IMR-90 (cell line): ENCODE measurements around the gene CAMK2B. TPM values are rescaled to one million over a fixed set of nuclear protein-coding genes. Genes with fewer than 3 reads are reported as not detected.
A peak's percentile ranks its signal among the peaks of the same experiment; 100 is the strongest.

Experiments
- ATAC-seq: fragments of 200-7000 bp; cut with Tn5 transposase; 2 replicates; pipeline ENCODE4 v1.9.1; 2020; ENCODE audit warnings: low read depth, mild to moderate bottlenecking, moderate library complexity
- BruUV-seq: library from RNA; stranded (reverse); fragments of 400-500 nt; replicated peaks from 2 replicates; lab custom pipeline; 2021; lab: Mats Ljungman, UMichigan
- CTCF ChIA-PET: fragments of 300-600 bp; formaldehyde crosslinking; extraction: SDS; loops from one replicate; lab custom pipeline; 2021; ENCODE audit warnings: antibody characterized with exemption; lab: Yijun Ruan, JAX
- POLR2A ChIA-PET: fragments of 300-600 bp; sonication (Branson Sonifier 250); formaldehyde crosslinking; loops from one replicate; lab custom pipeline; 2022; ENCODE audit warnings: antibody characterized with exemption; ENCODE audit not compliant: unreplicated experiment; lab: Charles Lee
- DNase-seq: peaks from one replicate; pipeline ENCODE4 v3.0.0; 2013
- H2AFZ ChIP-seq: replicated peaks from 2 replicates; pipeline ENCODE3; 2013; ENCODE audit warnings: low read length, mild to moderate bottlenecking; ENCODE audit not compliant: poor library complexity
- H2AK5ac ChIP-seq: 2 replicates; pipeline ENCODE4 v1.6.1; 2013; ENCODE audit warnings: low read depth, low read length, inconsistent platforms
- H2AK9ac ChIP-seq: replicated peaks from 2 replicates; pipeline ENCODE3; 2013; ENCODE audit warnings: mild to moderate bottlenecking, low read depth, low read length, moderate library complexity; ENCODE audit not compliant: poor library complexity
- H2BK120ac ChIP-seq: 2 replicates; pipeline ENCODE4 v1.6.1; 2013; ENCODE audit warnings: low read depth, low read length, inconsistent platforms
- H2BK15ac ChIP-seq: 3 replicates; pipeline ENCODE4 v1.6.1; 2013; ENCODE audit warnings: low read depth, low read length, inconsistent platforms
- H2BK20ac ChIP-seq: 2 replicates; pipeline ENCODE4 v1.6.1; 2013; ENCODE audit warnings: low read depth, mild to moderate bottlenecking, inconsistent platforms, low read length, moderate library complexity
- H2BK5ac ChIP-seq: 2 replicates; pipeline ENCODE4 v1.6.1; 2013; ENCODE audit warnings: mild to moderate bottlenecking, low read depth, low read length, inconsistent platforms; ENCODE audit not compliant: poor library complexity, severe bottlenecking
- H3K14ac ChIP-seq: replicated peaks from 2 replicates; pipeline ENCODE4 v1.6.1; 2013; ENCODE audit warnings: low read depth, low read length, inconsistent platforms
- H3K18ac ChIP-seq: 2 replicates; pipeline ENCODE4 v1.6.1; 2013; ENCODE audit warnings: low read depth, low read length, control low read depth
- H3K23ac ChIP-seq: 2 replicates; pipeline ENCODE4 v1.6.1; 2013; ENCODE audit warnings: low read depth, low read length, inconsistent platforms
- H3K27ac ChIP-seq: 2 replicates; pipeline ENCODE4 v1.5.1; 2013; ENCODE audit warnings: mild to moderate bottlenecking, control low read depth, low read length; ENCODE audit not compliant: insufficient read depth
- H3K27me3 ChIP-seq: 2 replicates; pipeline ENCODE4 v1.6.1; 2013; ENCODE audit warnings: low read length; ENCODE audit not compliant: control insufficient read depth, insufficient read depth
- H3K36me3 ChIP-seq: 2 replicates; pipeline ENCODE4 v1.6.1; 2013; ENCODE audit warnings: low read length, mixed read lengths; ENCODE audit not compliant: control insufficient read depth, insufficient read depth
- H3K4ac ChIP-seq: 2 replicates; pipeline ENCODE4 v1.6.1; 2013; ENCODE audit warnings: low read depth, low read length, inconsistent platforms
- H3K4me1 ChIP-seq: 2 replicates; pipeline ENCODE4 v1.6.1; 2013; ENCODE audit warnings: low read length, mixed read lengths; ENCODE audit not compliant: control insufficient read depth, insufficient read depth
- H3K4me2 ChIP-seq: 2 replicates; pipeline ENCODE4 v1.6.1; 2013; ENCODE audit warnings: low read depth, mild to moderate bottlenecking, control low read depth, low read length, moderate library complexity
- H3K4me3 ChIP-seq: 2 replicates; pipeline ENCODE4 v1.5.1; 2013; ENCODE audit warnings: low read depth, mild to moderate bottlenecking, control low read depth, low read length, moderate library complexity; ENCODE audit not compliant: insufficient read depth
- H3K56ac ChIP-seq: 2 replicates; pipeline ENCODE4 v1.6.1; 2013; ENCODE audit warnings: low read length, inconsistent platforms; ENCODE audit not compliant: insufficient read depth; ENCODE audit errors: extremely low read depth
- H3K79me1 ChIP-seq, 2 experiments: 2 replicates each; pipeline ENCODE4 v1.6.1; 2013; ENCODE audit warnings: low read length in 2 of 2, inconsistent platforms in 1 of 2, low read depth in 1 of 2
- H3K9ac ChIP-seq: 2 replicates; pipeline ENCODE4 v1.6.1; 2013; ENCODE audit warnings: low read depth, low read length, control low read depth
- H3K9me1 ChIP-seq: 2 replicates; pipeline ENCODE4 v1.6.1; 2013; ENCODE audit warnings: low read length, inconsistent platforms; ENCODE audit not compliant: insufficient read depth
- H3K9me3 ChIP-seq: 2 replicates; pipeline ENCODE4 v1.6.1; 2013; ENCODE audit warnings: low read length; ENCODE audit not compliant: control insufficient read depth, insufficient read depth
- H4K20me1 ChIP-seq: 2 replicates; pipeline ENCODE4 v1.6.1; 2013; ENCODE audit warnings: low read length, inconsistent platforms; ENCODE audit not compliant: insufficient read depth
- H4K5ac ChIP-seq: 2 replicates; pipeline ENCODE4 v1.6.1; 2013; ENCODE audit warnings: mild to moderate bottlenecking, low read depth, low read length, control low read depth
- H4K8ac ChIP-seq, 2 experiments: 2 replicates each; pipeline ENCODE4 v1.6.1; 2013; ENCODE audit warnings: low read depth in 2 of 2, low read length in 2 of 2, control low read depth in 1 of 2, inconsistent platforms in 1 of 2
- H4K91ac ChIP-seq: 2 replicates; pipeline ENCODE4 v1.6.1; 2013; ENCODE audit warnings: low read depth, low read length, inconsistent platforms; ENCODE audit not compliant: insufficient read depth
- FOS ChIP-seq: fragments of 150-350 bp; IDR thresholded peaks from 2 replicates; pipeline ENCODE4 v1.6.1; 2016; ENCODE audit warnings: low read depth, low read length
- RFX5 ChIP-seq: IDR thresholded peaks from 2 replicates; pipeline ENCODE4 v1.8.0; 2012; ENCODE audit warnings: low read depth, mild to moderate bottlenecking, low read length, moderate library complexity
- WGBS, 2 experiments: methylation state at CpG; one replicate each; pipeline versions ENCODE4 v1.1.5 to v1.1.7; 2013; ENCODE audit warnings: missing lambda C conversion rate in 2 of 2; ENCODE audit not compliant: insufficient read length in 1 of 2; ENCODE audit errors: extremely low coverage in 2 of 2; 5-methylcytosine and 5-hydroxymethylcytosine counted together
- dilution Hi-C: fragments of 300-500 bp; cut with HindIII; formaldehyde crosslinking; loops from one replicate; pipeline ENCODE4 v1.14.3; 2018; ENCODE audit warnings: low sequenced_read_pairs; ENCODE audit not compliant: unreplicated experiment
- in situ Hi-C: fragments of 300-500 bp; cut with MboI; formaldehyde crosslinking; loops from 3 replicates; pipeline ENCODE4 v1.14.3; 2019; ENCODE audit warnings: low sequenced_read_pairs, inconsistent platforms, mixed read lengths
- intact Hi-C: fragments of 100-400 bp; cut with micrococcal nuclease; formaldehyde crosslinking; loops from 2 replicates; pipeline ENCODE4 v1.10.0; 2022
- polyA plus RNA-seq, 3 experiments: library from polyadenylated mRNA; depleted of rRNA; stranded (reverse); fragments of >200 nt; gene quantifications; 2 replicates each; pipeline ENCODE4 v1.2.3, GENCODE V29; 2012; ENCODE audit warnings: low replicate concordance in 1 of 3
- total RNA-seq: library from RNA; depleted of rRNA; stranded (reverse); fragments of >200 nt; gene quantifications from 2 replicates; pipeline ENCODE4 v1.2.3, GENCODE V29; 2012

The CAMK2B gene
- total and polyA plus RNA-seq, 2 of the 4 experiments (the other 2 are of a cell fraction), result 0.18 to 0.36 TPM

DNA sequence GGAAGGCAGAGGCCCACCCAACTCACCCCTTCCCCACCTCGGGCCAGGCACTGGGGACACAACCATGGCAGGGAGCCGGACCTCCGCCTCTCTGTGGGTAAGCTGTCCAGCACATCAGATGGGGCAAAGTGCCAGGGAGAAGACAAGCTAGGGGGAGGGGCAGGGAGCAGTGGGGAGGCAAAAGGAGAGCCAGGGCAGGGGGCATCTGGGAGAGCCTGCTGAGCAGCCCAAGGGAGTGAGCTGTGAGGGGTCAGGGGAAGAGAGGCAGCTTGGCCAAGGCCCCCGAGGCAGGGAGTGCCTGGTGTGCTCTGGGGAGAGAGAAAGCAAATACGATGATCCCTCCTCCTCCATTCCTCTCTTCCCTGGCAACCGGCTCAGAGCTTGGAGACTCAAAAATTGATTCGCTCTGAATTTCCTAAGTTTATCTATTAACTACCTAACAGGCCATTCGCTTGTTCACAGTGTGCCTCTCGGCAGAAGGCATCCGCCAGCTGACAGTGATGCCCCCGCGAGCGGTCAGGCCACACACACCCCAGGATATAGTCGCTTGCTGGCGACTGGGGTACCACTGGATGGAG is 4.5 kb downstream of the CAMK2B start:
- Histone ChIP-seq H3K18ac (no peak overlapping the region), H3K9ac (no peak overlapping the region), H3K9me1 (no peaks in the 10 kb centered on the region), H3K27ac (no peak overlapping the region), H3K23ac (no peak overlapping the region), H2AK5ac (no peak overlapping the region), H4K8ac (no peak overlapping the region), H3K4me3 (no peak overlapping the region), H3K9me3 (0 out of 2 replicates have a peak, but pooled peaks cover 1% of the 10 kb centered on the region), H3K36me3 (no peaks in the 10 kb centered on the region), H2BK15ac (no peak overlapping the region), H3K56ac (no peak overlapping the region), H3K79me1 (no peaks in the 10 kb centered on the region), H4K91ac (no peak overlapping the region), H2AFZ (no peak overlapping the region), H2BK20ac (no peak overlapping the region), H2BK5ac (no peak overlapping the region), H3K27me3 (peaks cover 39% of the 10 kb centered on the region), H3K4ac (no peak overlapping the region), H2AK9ac (no peak overlapping the region), H3K4me1 (no peaks in the 10 kb centered on the region; the same call in 1 of the 2 replicates), H2BK120ac (no peak overlapping the region), H3K4me2 (no peak overlapping the region), H4K20me1 (no peaks in the 10 kb centered on the region; the same call in 1 of the 2 replicates), H3K14ac (no peak overlapping the region), H4K5ac (no peak overlapping the region)
- CTCF ChIA-PET, result no interaction called here
- in situ Hi-C loops (no loop called here), intact Hi-C loops (no loop called here), dilution Hi-C loops (no loop called here)
- TF ChIP-seq RFX5 (0 out of 2 replicates have a peak, but pooled peaks have one; percentile 32), FOS (no peak)
- no TSS peak for BruUV-seq
- 20% methylated on average over 1 of the region's 15 CpGs; no CpG with 5 or more reads in 1 of the 2 experiments for WGBS, 2 experiments
- ATAC-seq (no peak), DNase-seq (no peak)
- POLR2A ChIA-PET, result no interaction called here
